Body of pancreas (tissue), 4 donors: ENCODE data around the gene C4orf51.

Source experiments
- POLR2A ChIP-seq, 3 donors: fragments of 450-650 bp; IDR thresholded peaks; one replicate each; pipeline ENCODE4 v1.6.1; 2016; ENCODE audit warnings: antibody characterized with exemption in 3 of 3, mild to moderate bottlenecking in 2 of 3
- TF ChIP-seq, protein P1 (sequence below), 7 experiments: fragments of 450-650 bp in 4 of 7; fragments of 200-600 bp in 3 of 7; sonication (generic) in 3 of 7; IDR thresholded peaks; one replicate each; pipeline ENCODE4 v1.5.1; 2016 to 2019; ENCODE audit warnings: antibody characterized with exemption in 7 of 7

GRCh38 chr4:145681956-145682355, 2.0 kb downstream of the C4orf51 start:
- TF ChIP-seq POLR2A (IDR thresholded peaks at IDR 0.05): no peak
- TF ChIP-seq, protein P1, sequence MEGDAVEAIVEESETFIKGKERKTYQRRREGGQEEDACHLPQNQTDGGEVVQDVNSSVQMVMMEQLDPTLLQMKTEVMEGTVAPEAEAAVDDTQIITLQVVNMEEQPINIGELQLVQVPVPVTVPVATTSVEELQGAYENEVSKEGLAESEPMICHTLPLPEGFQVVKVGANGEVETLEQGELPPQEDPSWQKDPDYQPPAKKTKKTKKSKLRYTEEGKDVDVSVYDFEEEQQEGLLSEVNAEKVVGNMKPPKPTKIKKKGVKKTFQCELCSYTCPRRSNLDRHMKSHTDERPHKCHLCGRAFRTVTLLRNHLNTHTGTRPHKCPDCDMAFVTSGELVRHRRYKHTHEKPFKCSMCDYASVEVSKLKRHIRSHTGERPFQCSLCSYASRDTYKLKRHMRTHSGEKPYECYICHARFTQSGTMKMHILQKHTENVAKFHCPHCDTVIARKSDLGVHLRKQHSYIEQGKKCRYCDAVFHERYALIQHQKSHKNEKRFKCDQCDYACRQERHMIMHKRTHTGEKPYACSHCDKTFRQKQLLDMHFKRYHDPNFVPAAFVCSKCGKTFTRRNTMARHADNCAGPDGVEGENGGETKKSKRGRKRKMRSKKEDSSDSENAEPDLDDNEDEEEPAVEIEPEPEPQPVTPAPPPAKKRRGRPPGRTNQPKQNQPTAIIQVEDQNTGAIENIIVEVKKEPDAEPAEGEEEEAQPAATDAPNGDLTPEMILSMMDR (IDR thresholded peaks at IDR 0.05): no peak
